ENCODE measurements around the gene IL1RL2. TPM values are rescaled to one million over a fixed set of nuclear protein-coding genes. Genes with fewer than 3 reads are reported as not detected.

Gene IL1RL2
- total RNA-seq, 1 experiment from 2014 or later = not detected

DNA sequence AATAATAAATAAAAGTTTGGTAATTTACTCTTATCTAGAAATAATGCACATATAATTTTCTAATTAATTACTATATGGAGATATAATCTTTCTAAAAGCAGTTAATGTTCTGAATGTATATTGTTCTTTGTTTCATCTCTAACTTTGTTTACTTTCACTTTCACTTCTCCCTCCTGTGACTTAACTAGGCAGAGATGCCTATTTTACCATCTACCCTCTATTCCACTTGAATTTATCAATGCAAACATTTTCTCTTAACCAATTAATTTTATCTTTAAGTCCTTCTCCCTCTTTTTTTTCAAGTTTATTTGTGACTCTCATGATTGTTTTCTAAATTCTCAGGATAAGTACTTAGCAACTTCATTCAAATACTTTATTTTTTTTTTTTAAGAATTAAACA lies 69.5 kb downstream of the IL1RL2 start (continued):
- TF ChIP-seq, protein P1, sequence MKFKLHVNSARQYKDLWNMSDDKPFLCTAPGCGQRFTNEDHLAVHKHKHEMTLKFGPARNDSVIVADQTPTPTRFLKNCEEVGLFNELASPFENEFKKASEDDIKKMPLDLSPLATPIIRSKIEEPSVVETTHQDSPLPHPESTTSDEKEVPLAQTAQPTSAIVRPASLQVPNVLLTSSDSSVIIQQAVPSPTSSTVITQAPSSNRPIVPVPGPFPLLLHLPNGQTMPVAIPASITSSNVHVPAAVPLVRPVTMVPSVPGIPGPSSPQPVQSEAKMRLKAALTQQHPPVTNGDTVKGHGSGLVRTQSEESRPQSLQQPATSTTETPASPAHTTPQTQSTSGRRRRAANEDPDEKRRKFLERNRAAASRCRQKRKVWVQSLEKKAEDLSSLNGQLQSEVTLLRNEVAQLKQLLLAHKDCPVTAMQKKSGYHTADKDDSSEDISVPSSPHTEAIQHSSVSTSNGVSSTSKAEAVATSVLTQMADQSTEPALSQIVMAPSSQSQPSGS (CRISPR knock-in tag; IDR thresholded peaks at IDR 0.05; ENCODE audit: borderline replicate concordance, low read depth) = no peak

DNA sequence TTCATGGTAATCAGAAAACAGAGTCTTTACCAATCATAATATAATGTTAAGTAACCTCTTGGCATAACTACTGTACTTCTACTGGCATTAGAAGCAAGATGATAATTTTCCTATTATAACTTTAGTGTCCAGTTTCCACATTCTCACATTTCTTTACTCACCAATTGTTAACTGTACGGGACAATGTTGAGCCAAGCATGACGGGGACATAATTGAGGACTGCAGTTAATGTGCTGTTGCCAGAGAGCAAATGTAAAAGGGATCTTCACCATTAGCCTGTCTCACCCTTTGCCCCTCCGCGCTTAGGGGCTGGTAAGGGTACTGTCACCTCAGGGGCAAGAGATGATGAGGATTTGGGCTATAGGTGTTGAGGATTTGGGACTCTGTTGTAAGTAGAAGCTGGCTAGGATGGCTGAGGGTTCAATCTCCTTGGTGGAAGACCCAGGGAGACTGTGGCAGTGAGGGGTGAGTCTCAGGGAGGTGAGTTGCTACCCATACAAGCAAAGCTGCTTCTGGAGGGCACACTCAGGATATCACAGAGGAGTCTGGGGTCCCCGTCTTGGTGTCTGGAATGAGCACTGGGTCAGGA lies 70.1 kb downstream of the IL1RL2 start:
- H3K9me3 Mint-ChIP-seq = no peaks in the 10 kb centered on the region
- H3K4me1 Mint-ChIP-seq = no peaks in the 10 kb centered on the region; the same call in 1 of the 2 replicates
- peaks cover 5% of the 10 kb centered on the region; the same call in 1 of the 2 replicates for H3K27me3 Mint-ChIP-seq (ENCODE audit: low read depth)
- H3K4me3 Mint-ChIP-seq = no peak overlapping the region
- no peak overlapping the region for H3K27ac Mint-ChIP-seq
- TF ChIP-seq, protein P2, sequence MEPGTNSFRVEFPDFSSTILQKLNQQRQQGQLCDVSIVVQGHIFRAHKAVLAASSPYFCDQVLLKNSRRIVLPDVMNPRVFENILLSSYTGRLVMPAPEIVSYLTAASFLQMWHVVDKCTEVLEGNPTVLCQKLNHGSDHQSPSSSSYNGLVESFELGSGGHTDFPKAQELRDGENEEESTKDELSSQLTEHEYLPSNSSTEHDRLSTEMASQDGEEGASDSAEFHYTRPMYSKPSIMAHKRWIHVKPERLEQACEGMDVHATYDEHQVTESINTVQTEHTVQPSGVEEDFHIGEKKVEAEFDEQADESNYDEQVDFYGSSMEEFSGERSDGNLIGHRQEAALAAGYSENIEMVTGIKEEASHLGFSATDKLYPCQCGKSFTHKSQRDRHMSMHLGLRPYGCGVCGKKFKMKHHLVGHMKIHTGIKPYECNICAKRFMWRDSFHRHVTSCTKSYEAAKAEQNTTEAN (CRISPR knock-in tag; IDR thresholded peaks at IDR 0.05) = no peak
- H3K36me3 Mint-ChIP-seq = no peaks in the 10 kb centered on the region
- DNase-seq (ENCODE audit: low spot score) = no peak
- no peak for ATAC-seq
- ChIA-PET CTCF (interaction anchor here (2.4 kb wide), 1 partner anchor 16 kb away, joined by 10 read pairs; no protein-coding TSS in a partner anchor), POLR2A (interaction anchor here (0.6 kb wide), 1 partner anchor 12 kb away, joined by 6 read pairs; no protein-coding TSS in a partner anchor)

DNA sequence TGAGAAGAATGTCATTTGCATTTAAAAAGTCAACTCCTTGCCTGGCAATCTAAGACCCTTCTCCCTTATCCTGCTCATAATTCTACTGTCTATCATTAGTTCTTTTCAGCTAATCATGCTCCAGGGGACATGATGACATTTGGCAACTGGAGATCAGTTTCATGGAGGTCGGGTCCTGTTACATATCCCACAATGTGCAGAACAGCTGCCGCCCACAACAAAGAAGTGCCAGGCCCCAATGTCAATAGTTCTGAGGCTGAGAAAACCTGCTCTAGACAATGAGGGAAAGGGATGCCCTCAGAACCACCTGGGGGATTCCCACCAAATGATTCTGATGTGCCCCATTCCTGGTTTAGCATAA lies 71.2 kb downstream of the IL1RL2 start:
- ChIA-PET POLR2A (no interaction called here), CTCF (no interaction called here)
- H3K27ac Mint-ChIP-seq = no peak overlapping the region
- no peak overlapping the region for H3K4me3 Mint-ChIP-seq
- no peaks in the 10 kb centered on the region for H3K36me3 Mint-ChIP-seq
- H3K9me3 Mint-ChIP-seq = no peaks in the 10 kb centered on the region
- DNase-seq (ENCODE audit: low spot score) (no peak), ATAC-seq (no peak)
- H3K27me3 Mint-ChIP-seq (ENCODE audit: low read depth) = peaks cover 3% of the 10 kb centered on the region; the same call in 1 of the 2 replicates
- TF ChIP-seq, protein P3, sequence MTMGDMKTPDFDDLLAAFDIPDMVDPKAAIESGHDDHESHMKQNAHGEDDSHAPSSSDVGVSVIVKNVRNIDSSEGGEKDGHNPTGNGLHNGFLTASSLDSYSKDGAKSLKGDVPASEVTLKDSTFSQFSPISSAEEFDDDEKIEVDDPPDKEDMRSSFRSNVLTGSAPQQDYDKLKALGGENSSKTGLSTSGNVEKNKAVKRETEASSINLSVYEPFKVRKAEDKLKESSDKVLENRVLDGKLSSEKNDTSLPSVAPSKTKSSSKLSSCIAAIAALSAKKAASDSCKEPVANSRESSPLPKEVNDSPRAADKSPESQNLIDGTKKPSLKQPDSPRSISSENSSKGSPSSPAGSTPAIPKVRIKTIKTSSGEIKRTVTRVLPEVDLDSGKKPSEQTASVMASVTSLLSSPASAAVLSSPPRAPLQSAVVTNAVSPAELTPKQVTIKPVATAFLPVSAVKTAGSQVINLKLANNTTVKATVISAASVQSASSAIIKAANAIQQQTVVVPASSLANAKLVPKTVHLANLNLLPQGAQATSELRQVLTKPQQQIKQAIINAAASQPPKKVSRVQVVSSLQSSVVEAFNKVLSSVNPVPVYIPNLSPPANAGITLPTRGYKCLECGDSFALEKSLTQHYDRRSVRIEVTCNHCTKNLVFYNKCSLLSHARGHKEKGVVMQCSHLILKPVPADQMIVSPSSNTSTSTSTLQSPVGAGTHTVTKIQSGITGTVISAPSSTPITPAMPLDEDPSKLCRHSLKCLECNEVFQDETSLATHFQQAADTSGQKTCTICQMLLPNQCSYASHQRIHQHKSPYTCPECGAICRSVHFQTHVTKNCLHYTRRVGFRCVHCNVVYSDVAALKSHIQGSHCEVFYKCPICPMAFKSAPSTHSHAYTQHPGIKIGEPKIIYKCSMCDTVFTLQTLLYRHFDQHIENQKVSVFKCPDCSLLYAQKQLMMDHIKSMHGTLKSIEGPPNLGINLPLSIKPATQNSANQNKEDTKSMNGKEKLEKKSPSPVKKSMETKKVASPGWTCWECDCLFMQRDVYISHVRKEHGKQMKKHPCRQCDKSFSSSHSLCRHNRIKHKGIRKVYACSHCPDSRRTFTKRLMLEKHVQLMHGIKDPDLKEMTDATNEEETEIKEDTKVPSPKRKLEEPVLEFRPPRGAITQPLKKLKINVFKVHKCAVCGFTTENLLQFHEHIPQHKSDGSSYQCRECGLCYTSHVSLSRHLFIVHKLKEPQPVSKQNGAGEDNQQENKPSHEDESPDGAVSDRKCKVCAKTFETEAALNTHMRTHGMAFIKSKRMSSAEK (CRISPR knock-in tag; IDR thresholded peaks at IDR 0.05; ENCODE audit: borderline replicate concordance) = no peak
- no peak for TF ChIP-seq GRHL2 (CRISPR knock-in tag; IDR thresholded peaks at IDR 0.05; ENCODE audit: insufficient replicate concordance, severe bottlenecking)
- TF ChIP-seq MLX (CRISPR knock-in tag; IDR thresholded peaks at IDR 0.05) = no peak
- TF ChIP-seq ATF6 (CRISPR knock-in tag; IDR thresholded peaks at IDR 0.05) = no peak
- no peak for TF ChIP-seq ZNF396 (CRISPR knock-in tag; IDR thresholded peaks at IDR 0.05; ENCODE audit: borderline replicate concordance)
- no peak for TF ChIP-seq HMGXB4 (CRISPR knock-in tag; IDR thresholded peaks at IDR 0.05)
- TF ChIP-seq, protein P4, sequence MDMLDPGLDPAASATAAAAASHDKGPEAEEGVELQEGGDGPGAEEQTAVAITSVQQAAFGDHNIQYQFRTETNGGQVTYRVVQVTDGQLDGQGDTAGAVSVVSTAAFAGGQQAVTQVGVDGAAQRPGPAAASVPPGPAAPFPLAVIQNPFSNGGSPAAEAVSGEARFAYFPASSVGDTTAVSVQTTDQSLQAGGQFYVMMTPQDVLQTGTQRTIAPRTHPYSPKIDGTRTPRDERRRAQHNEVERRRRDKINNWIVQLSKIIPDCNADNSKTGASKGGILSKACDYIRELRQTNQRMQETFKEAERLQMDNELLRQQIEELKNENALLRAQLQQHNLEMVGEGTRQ (CRISPR knock-in tag; IDR thresholded peaks at IDR 0.05) = no peak
- no peak for TF ChIP-seq TEAD4 (CRISPR knock-in tag; IDR thresholded peaks at IDR 0.05)
- no peaks in the 10 kb centered on the region; the same call in 1 of the 2 replicates for H3K4me1 Mint-ChIP-seq
